Lung (tissue), 12 donors: ENCODE results near the gene MLLT3. TPM values are rescaled to one million over a fixed set of nuclear protein-coding genes. Genes with fewer than 3 reads are reported as not detected.

Experiments used
- ATAC-seq: fragments of 200-7000 bp; cut with Tn5 transposase; one replicate; pipeline ENCODE4 v1.9.1; 2020; ENCODE audit warnings: moderate number of reproducible peaks; ENCODE audit not compliant: insufficient read depth, low FRiP score
- DNase-seq, 3 donors: peaks; one replicate each; pipeline ENCODE4 v3.0.0-alpha.2; 2013 to 2017
- H3K27ac ChIP-seq, 2 donors: one replicate each; pipeline ENCODE4 v1.5.1; 2013; ENCODE audit warnings: mild to moderate bottlenecking in 2 of 2, moderate library complexity in 2 of 2, control low read depth in 1 of 2, inconsistent platforms in 1 of 2, low read depth in 1 of 2, low read length in 1 of 2
- H3K27me3 ChIP-seq, 3 donors: one replicate each; pipeline ENCODE4 v1.5.1; 2013; ENCODE audit warnings: low read length in 2 of 3; ENCODE audit not compliant: control insufficient read depth in 3 of 3, insufficient read depth in 3 of 3
- H3K36me3 ChIP-seq, 4 donors: one replicate each; pipeline ENCODE4 v1.5.1; 2013; ENCODE audit warnings: low read length in 4 of 4, mild to moderate bottlenecking in 1 of 4, moderate library complexity in 1 of 4; ENCODE audit not compliant: control insufficient read depth in 4 of 4, insufficient read depth in 4 of 4
- H3K4me1 ChIP-seq, 5 donors: one replicate each; pipeline ENCODE4 v1.5.1; 2013; ENCODE audit warnings: low read length in 5 of 5, mild to moderate bottlenecking in 2 of 5, moderate library complexity in 1 of 5; ENCODE audit not compliant: control insufficient read depth in 5 of 5, insufficient read depth in 5 of 5
- H3K4me3 ChIP-seq: one replicate; pipeline ENCODE4 v1.5.1; 2013; ENCODE audit warnings: mild to moderate bottlenecking, control low read depth, moderate library complexity
- H3K9ac ChIP-seq, 2 donors: one replicate each; pipeline ENCODE4 v1.5.1; 2013; ENCODE audit warnings: low read length in 2 of 2, control low read depth in 1 of 2; ENCODE audit not compliant: insufficient read depth in 1 of 2
- H3K9me3 ChIP-seq, 4 donors: one replicate each; pipeline ENCODE4 v1.5.1; 2013; ENCODE audit warnings: low read length in 3 of 4, mild to moderate bottlenecking in 1 of 4, moderate library complexity in 1 of 4; ENCODE audit not compliant: control insufficient read depth in 4 of 4, insufficient read depth in 3 of 4
- CTCF ChIP-seq: IDR thresholded peaks from 2 replicates; pipeline ENCODE4 v1.5.1; 2012; ENCODE audit warnings: mild to moderate bottlenecking; ENCODE audit errors: control extremely low read depth, extremely low read depth
- WGBS, 2 donors: extraction: QIAGEN DNeasy Blood & Tissue Kit; methylation state at CpG; one replicate each; pipeline ENCODE4 v1.1.7; 2013; 5-methylcytosine and 5-hydroxymethylcytosine counted together
- polyA plus RNA-seq, 2 donors: library from polyadenylated mRNA; stranded (reverse); fragments of 200-250 nt; gene quantifications; one replicate each; pipeline ENCODE4 v1.2.1, GENCODE V29; 2013
- total RNA-seq, 2 donors: library from RNA; depleted of rRNA in 1 of 2; stranded (reverse); fragments of >200 nt in 1 of 2; gene quantifications; one replicate each; pipeline ENCODE4 v1.2.1, GENCODE V29; 2014 to 2021
- donor health status: control.
- donor health status: control.
- donor health status: Bipolar disorder and iron deficiency.
- donor health status: healthy.
- donor health status: DM: yes; HTN: yes; CAD: no.

Gene MLLT3
- total and polyA plus RNA-seq, 4 donors = 7.1 to 43.1 (median 13.7) TPM

GRCh38 chr9:20621471-20622329 lies 599 bp downstream of the MLLT3 start:
- Histone ChIP-seq H3K4me1 (peaks cover 2 to 47% (median 8%) of the 10 kb centered on the region in 5 donors), H3K9ac (peak overlapping the region; percentile 49 to 73), H3K27me3 (no peaks in the 10 kb centered on the region), H3K36me3 (no peaks in the 10 kb centered on the region), H3K4me3 (peak overlapping the region; percentile 86), H3K27ac (peak overlapping the region; percentile 87 to 97), H3K9me3 (no peaks in the 10 kb centered on the region)
- WGBS, 2 donors = 1% methylated on average over 72 to 82 of the region's 82 CpGs
- ATAC-seq = peak; percentile 22
- peak; percentile 83 to 90 (median 88) for DNase-seq
- TF ChIP-seq CTCF = no peak

GRCh38 chr9:20620650-20621470 lies 1.4 kb downstream of the MLLT3 start:
- Histone ChIP-seq H3K9ac (peak overlapping the region; percentile 49 to 73), H3K27ac (peak overlapping the region; percentile 87 to 97), H3K36me3 (no peaks in the 10 kb centered on the region), H3K4me3 (peak overlapping the region; percentile 86), H3K4me1 (peaks cover 2 to 48% (median 8%) of the 10 kb centered on the region in 5 donors), H3K27me3 (no peaks in the 10 kb centered on the region), H3K9me3 (no peaks in the 10 kb centered on the region)
- WGBS, 2 donors = 0% methylated on average over 65 of the region's 65 CpGs
- no peak for TF ChIP-seq CTCF
- DNase-seq = peak; percentile 50 to 72 (median 66)
- no peak for ATAC-seq

- ATAC-seq (no peak), DNase-seq (peak in 2 of 3 donors; percentile 20 to 44)
- 25 to 38% methylated on average over 15 of the region's 15 CpGs for WGBS, 2 donors
- no peak for TF ChIP-seq CTCF
- H3K9me3 ChIP-seq = no peaks in the 10 kb centered on the region
- H3K4me3 ChIP-seq = no peak overlapping the region
- H3K4me1 ChIP-seq = peaks cover 2 to 48% (median 8%) of the 10 kb centered on the region in 5 donors
- H3K36me3 ChIP-seq = no peaks in the 10 kb centered on the region
- peak overlapping the region in 1 of 2 donors; percentile 33 for H3K9ac ChIP-seq
- H3K27ac ChIP-seq = peak overlapping the region in 1 of 2 donors; percentile 27
- no peaks in the 10 kb centered on the region for H3K27me3 ChIP-seq
Measured at GRCh38 chr9:20619487-20620200, 2.7 kb downstream of the MLLT3 start.
